ENCODE data around the gene PPHLN1. TPM values are rescaled to one million over a fixed set of nuclear protein-coding genes. Genes with fewer than 3 reads are reported as not detected.
A peak's percentile ranks its signal among the peaks of the same experiment; 100 is the strongest.
"Not testable (repeated sequence)": the region's sequence is repeated elsewhere in the genome, so short reads cannot be mapped to it uniquely, and the experiment has no call there.

Gene PPHLN1
- total and polyA plus RNA-seq, 4 donors, result 27.8 to 52.8 (median 39.0) TPM

- H3K4me1 ChIP-seq (ENCODE audit: control insufficient read depth in 1 of 2, insufficient read depth in 2 of 2, low read length in 2 of 2); H3K9me3 ChIP-seq (ENCODE audit: control insufficient read depth, low read length); ATAC-seq (ENCODE audit: low FRiP score); H3K27me3 ChIP-seq (ENCODE audit: control insufficient read depth in 1 of 2, insufficient read depth in 2 of 2, low read length in 1 of 2); H3K27ac ChIP-seq (ENCODE audit: low read depth in 1 of 2, low read length in 2 of 2); H3K4me3 ChIP-seq (ENCODE audit: low read length in 2 of 2); intact Hi-C loops (cut with DNase I); H3K36me3 ChIP-seq (ENCODE audit: control insufficient read depth in 1 of 2, insufficient read depth in 2 of 2, low read length in 1 of 2): not testable (repeated sequence)
- 86 to 90% methylated on average over 11 of the region's 11 CpGs for WGBS, 2 donors
- peak in 1 of 2 donors; percentile 38 for DNase-seq
Observed at GRCh38 chr12:42330097-42330496, 4.1 kb downstream of the PPHLN1 start.

- no peak overlapping the region for H3K27ac ChIP-seq (ENCODE audit: low read depth in 1 of 2, low read length in 2 of 2)
Observed at GRCh38 chr12:42332301-42333285, 6.6 kb downstream of the PPHLN1 start.

GRCh38 chr12:42336286-42336685 lies 10.3 kb downstream of the PPHLN1 start:
- H3K4me3 ChIP-seq (ENCODE audit: low read length in 2 of 2), result no peak overlapping the region
- intact Hi-C loops (cut with DNase I), result no loop called here
- no peak for ATAC-seq (ENCODE audit: low FRiP score)

More at GRCh38 chr12:42332301-42333285, 6.6 kb downstream of the PPHLN1 start:
- 36% methylated on average over 4 of the region's 4 CpGs for WGBS, 2 donors
- Histone ChIP-seq H3K9me3 (ENCODE audit: control insufficient read depth, low read length) (no peaks in the 10 kb centered on the region), H3K36me3 (ENCODE audit: control insufficient read depth in 1 of 2, insufficient read depth in 2 of 2, low read length in 1 of 2) (peaks cover 0 to 2% of the 10 kb centered on the region in 2 donors), H3K4me1 (ENCODE audit: control insufficient read depth in 1 of 2, insufficient read depth in 2 of 2, low read length in 2 of 2) (peaks cover 0 to 2% of the 10 kb centered on the region in 2 donors), H3K4me3 (ENCODE audit: low read length in 2 of 2) (no peak overlapping the region), H3K27me3 (ENCODE audit: control insufficient read depth in 1 of 2, insufficient read depth in 2 of 2, low read length in 1 of 2) (no peaks in the 10 kb centered on the region)
- intact Hi-C loops (cut with DNase I), result loop anchor here in 1 of 2 donors (2.0 kb wide), 1 partner anchor 204 kb away; no protein-coding TSS in a partner anchor
- DNase-seq (no peak), ATAC-seq (ENCODE audit: low FRiP score) (no peak)

GRCh38 chr12:42338280-42338679 lies 12.3 kb downstream of the PPHLN1 start:
- no peak for ATAC-seq (ENCODE audit: low FRiP score)
- no peak for DNase-seq
- Histone ChIP-seq H3K4me3 (ENCODE audit: low read length in 2 of 2) (no peak overlapping the region), H3K27ac (ENCODE audit: low read depth in 1 of 2, low read length in 2 of 2) (no peak overlapping the region), H3K4me1 (ENCODE audit: control insufficient read depth in 1 of 2, insufficient read depth in 2 of 2, low read length in 2 of 2) (no peaks in the 10 kb centered on the region), H3K36me3 (ENCODE audit: control insufficient read depth in 1 of 2, insufficient read depth in 2 of 2, low read length in 1 of 2) (peaks cover 0 to 2% of the 10 kb centered on the region in 2 donors), H3K9me3 (ENCODE audit: control insufficient read depth, low read length) (no peaks in the 10 kb centered on the region), H3K27me3 (ENCODE audit: control insufficient read depth in 1 of 2, insufficient read depth in 2 of 2, low read length in 1 of 2) (no peaks in the 10 kb centered on the region)
- intact Hi-C loops (cut with DNase I), result no loop called here
- WGBS, 2 donors, result 93 to 96% methylated on average over 2 of the region's 2 CpGs

More at GRCh38 chr12:42336286-42336685, 10.3 kb downstream of the PPHLN1 start:
- Histone ChIP-seq H3K4me1 (ENCODE audit: control insufficient read depth in 1 of 2, insufficient read depth in 2 of 2, low read length in 2 of 2) (no peaks in the 10 kb centered on the region), H3K9me3 (ENCODE audit: control insufficient read depth, low read length) (no peaks in the 10 kb centered on the region), H3K27me3 (ENCODE audit: control insufficient read depth in 1 of 2, insufficient read depth in 2 of 2, low read length in 1 of 2) (no peaks in the 10 kb centered on the region), H3K36me3 (ENCODE audit: control insufficient read depth in 1 of 2, insufficient read depth in 2 of 2, low read length in 1 of 2) (peaks cover 0 to 2% of the 10 kb centered on the region in 2 donors), H3K27ac (ENCODE audit: low read depth in 1 of 2, low read length in 2 of 2) (no peak overlapping the region)
- DNase-seq, result no peak
- 51 to 57% methylated on average over 1 of the region's 1 CpG for WGBS, 2 donors

GRCh38 chr12:42342028-42342427 lies 16.1 kb downstream of the PPHLN1 start:
- 70 to 73% methylated on average over 2 of the region's 2 CpGs for WGBS, 2 donors
- H3K4me3 ChIP-seq (ENCODE audit: low read length in 2 of 2), result no peak overlapping the region
- ATAC-seq (ENCODE audit: low FRiP score), result no peak

GRCh38 chr12:42343721-42344120 lies 17.8 kb downstream of the PPHLN1 start:
- no peaks in the 10 kb centered on the region for H3K27me3 ChIP-seq (ENCODE audit: control insufficient read depth in 1 of 2, insufficient read depth in 2 of 2, low read length in 1 of 2)
- H3K4me3 ChIP-seq (ENCODE audit: low read length in 2 of 2), result no peak overlapping the region
- DNase-seq (no peak), ATAC-seq (ENCODE audit: low FRiP score) (no peak)
- no peaks in the 10 kb centered on the region for H3K4me1 ChIP-seq (ENCODE audit: control insufficient read depth in 1 of 2, insufficient read depth in 2 of 2, low read length in 2 of 2)
- intact Hi-C loops (cut with DNase I), result no loop called here
- peaks cover 0 to 2% of the 10 kb centered on the region in 2 donors for H3K36me3 ChIP-seq (ENCODE audit: control insufficient read depth in 1 of 2, insufficient read depth in 2 of 2, low read length in 1 of 2)
- no peaks in the 10 kb centered on the region for H3K9me3 ChIP-seq (ENCODE audit: control insufficient read depth, low read length)
- 24 to 35% methylated on average over 3 of the region's 3 CpGs for WGBS, 2 donors
- no peak overlapping the region for H3K27ac ChIP-seq (ENCODE audit: low read depth in 1 of 2, low read length in 2 of 2)

More at GRCh38 chr12:42342028-42342427, 16.1 kb downstream of the PPHLN1 start:
- H3K27me3 ChIP-seq (ENCODE audit: control insufficient read depth in 1 of 2, insufficient read depth in 2 of 2, low read length in 1 of 2), result no peaks in the 10 kb centered on the region
- DNase-seq, result no peak
- no peaks in the 10 kb centered on the region for H3K9me3 ChIP-seq (ENCODE audit: control insufficient read depth, low read length)
- H3K4me1 ChIP-seq (ENCODE audit: control insufficient read depth in 1 of 2, insufficient read depth in 2 of 2, low read length in 2 of 2), result no peaks in the 10 kb centered on the region
- no peak overlapping the region for H3K27ac ChIP-seq (ENCODE audit: low read depth in 1 of 2, low read length in 2 of 2)
- intact Hi-C loops (cut with DNase I), result no loop called here
- peaks cover 0 to 2% of the 10 kb centered on the region in 2 donors for H3K36me3 ChIP-seq (ENCODE audit: control insufficient read depth in 1 of 2, insufficient read depth in 2 of 2, low read length in 1 of 2)

GRCh38 chr12:42346403-42347002 lies 20.5 kb downstream of the PPHLN1 start:
- intact Hi-C loops (cut with DNase I), result no loop called here
- no peaks in the 10 kb centered on the region for H3K9me3 ChIP-seq (ENCODE audit: control insufficient read depth, low read length)
- H3K27me3 ChIP-seq (ENCODE audit: control insufficient read depth in 1 of 2, insufficient read depth in 2 of 2, low read length in 1 of 2), result no peaks in the 10 kb centered on the region
- H3K27ac ChIP-seq (ENCODE audit: low read depth in 1 of 2, low read length in 2 of 2), result no peak overlapping the region
- ATAC-seq (ENCODE audit: low FRiP score), result no peak
- H3K4me3 ChIP-seq (ENCODE audit: low read length in 2 of 2), result no peak overlapping the region
- WGBS, 2 donors, result 92 to 99% methylated on average over 1 of the region's 1 CpG
- no peak for DNase-seq
- H3K36me3 ChIP-seq (ENCODE audit: control insufficient read depth in 1 of 2, insufficient read depth in 2 of 2, low read length in 1 of 2), result peaks cover 0 to 2% of the 10 kb centered on the region in 2 donors
- no peaks in the 10 kb centered on the region for H3K4me1 ChIP-seq (ENCODE audit: control insufficient read depth in 1 of 2, insufficient read depth in 2 of 2, low read length in 2 of 2)

- H3K9me3 ChIP-seq (ENCODE audit: control insufficient read depth, low read length); H3K4me3 ChIP-seq (ENCODE audit: low read length in 2 of 2); DNase-seq; H3K27me3 ChIP-seq (ENCODE audit: control insufficient read depth in 1 of 2, insufficient read depth in 2 of 2, low read length in 1 of 2); H3K27ac ChIP-seq (ENCODE audit: low read depth in 1 of 2, low read length in 2 of 2); H3K36me3 ChIP-seq (ENCODE audit: control insufficient read depth in 1 of 2, insufficient read depth in 2 of 2, low read length in 1 of 2); intact Hi-C loops (cut with DNase I); H3K4me1 ChIP-seq (ENCODE audit: control insufficient read depth in 1 of 2, insufficient read depth in 2 of 2, low read length in 2 of 2); ATAC-seq (ENCODE audit: low FRiP score): not testable (repeated sequence)
- 88 to 97% methylated on average over 11 of the region's 16 CpGs for WGBS, 2 donors
Observed at GRCh38 chr12:42349119-42350020, 23.4 kb downstream of the PPHLN1 start.
